Heart left ventricle (tissue), 16 donors: ENCODE measurements around the gene TUT1. TPM values are rescaled to one million over a fixed set of nuclear protein-coding genes. Genes with fewer than 3 reads are reported as not detected.
"Not testable (repeated sequence)": the region's sequence is repeated elsewhere in the genome, so short reads cannot be mapped to it uniquely, and the experiment has no call there.

Experiments
- ATAC-seq, 4 donors: fragments of 200-7000 bp; cut with Tn5 transposase; one replicate each; pipeline ENCODE4 v1.9.1; 2020 to 2022; ENCODE audit warnings: moderate library complexity in 4 of 4, mild to moderate bottlenecking in 3 of 4, moderate number of reproducible peaks in 1 of 4
- DNase-seq, 5 donors: peaks; one replicate each; pipeline ENCODE4 v3.0.0-alpha.2; 2020
- H3K27ac ChIP-seq, 12 donors: fragments of 200-600 bp; sonication (generic) in 4 of 12; one replicate each; pipeline versions ENCODE4 v1.5.0 to v1.8.0; 2016 to 2022; ENCODE audit warnings: mild to moderate bottlenecking in 2 of 12
- H3K27me3 ChIP-seq, 9 donors: fragments of 200-600 bp; sonication (generic) in 2 of 9; one replicate each; pipeline versions ENCODE4 v1.5.1 to v1.8.0; 2016 to 2022; ENCODE audit warnings: mild to moderate bottlenecking in 3 of 9
- H3K36me3 ChIP-seq, 9 donors: fragments of 200-600 bp; sonication (generic) in 2 of 9; one replicate each; pipeline versions ENCODE4 v1.5.0 to v1.8.0; 2018 to 2022; ENCODE audit warnings: mild to moderate bottlenecking in 2 of 9
- H3K4me1 ChIP-seq, 12 donors: fragments of 200-600 bp; sonication (generic) in 4 of 12; one replicate each; pipeline versions ENCODE4 v1.5.0 to v1.8.0; 2016 to 2022; ENCODE audit warnings: mild to moderate bottlenecking in 3 of 12
- H3K4me3 ChIP-seq, 12 donors: fragments of 200-600 bp; sonication (generic) in 4 of 12; one replicate each; pipeline versions ENCODE4 v1.5.0 to v1.8.0; 2017 to 2022; ENCODE audit warnings: mild to moderate bottlenecking in 9 of 12, moderate library complexity in 4 of 12
- H3K9me3 ChIP-seq, 12 donors: fragments of 200-600 bp; sonication (generic) in 4 of 12; one replicate each; pipeline versions ENCODE4 v1.5.0 to v1.8.0; 2016 to 2022; ENCODE audit warnings: mild to moderate bottlenecking in 1 of 12
- CTCF ChIP-seq, 12 donors: fragments of 200-600 bp; sonication (generic) in 4 of 12; IDR thresholded peaks; one replicate each; pipeline versions ENCODE4 v1.5.0 to v1.8.0; 2018 to 2022; ENCODE audit warnings: antibody characterized with exemption in 12 of 12, mild to moderate bottlenecking in 5 of 12
- POLR2A ChIP-seq, 2 donors: fragments of 450-650 bp; IDR thresholded peaks; one replicate each; pipeline ENCODE4 v1.6.1; 2017; ENCODE audit warnings: antibody characterized with exemption in 2 of 2, mild to moderate bottlenecking in 2 of 2, moderate library complexity in 2 of 2
- WGBS, 4 donors: extraction: QIAGEN DNeasy Blood & Tissue Kit in 2 of 4; methylation state at CpG; one replicate each; pipeline versions ENCODE4 v1.1.5 to v1.1.7; 2013 to 2018; 5-methylcytosine and 5-hydroxymethylcytosine counted together
- intact Hi-C, 10 donors: fragments of 100-400 bp; cut with DNase I; formaldehyde crosslinking; loops; one replicate each; pipeline versions ENCODE4 v1.11.1 to v1.14.2; 2022
- polyA plus RNA-seq, 2 donors: library from polyadenylated mRNA; stranded (reverse); fragments of 200-250 nt; gene quantifications; one replicate each; pipeline ENCODE4 v1.2.3, GENCODE V29; 2013
- total RNA-seq, 9 donors: library from RNA; depleted of rRNA in 2 of 9; stranded (reverse); fragments of >200 nt in 2 of 9; fragmentation: NEBNext Ultra II Directional in 3 of 9; extraction: Animal tissue kit (Norgen Biotek cat#: 25700) in 3 of 9; gene quantifications; one replicate each; pipeline versions ENCODE4 v1.1.0 to v1.2.4, GENCODE V29; 2016 to 2023
- donor health status: ischemic (EF 13 %, LVEDD 7.1; RV severe dilation, severe dysfunction).
- donor health status: healthy with polysubstance abuse.
- donor health status: DM: no; HTN: yes; CAD: no.
- donor health status: DM: no; HTN: no; CAD: no.
- donor health status: ischemic (EF 25% LVEDD 6.9; RV normal size, moderate dysfunction).
- donor health status: ischemic (EF 25% LVEDD 5.7; RV mildly dilated, moderate dysfunction).
- donor health status: healthy.
- donor health status: DM: yes; HTN: yes; CAD: no.
- donor health status: ischemic (EF 35%, LVEDD 5.7; RV mildly dilated, moderate dysfunction).
- donor health status: nonischemic (EF 11% LVEDD 7.7; RV severe dilation, severe dysfunction).
- donor health status: DM: yes; HTN: yes; CAD: no.
- donor health status: PGD.
- donor health status: ischemic (EF 29% LVEDD 5.4; RV normal size, mild dysfunction).
- donor health status: nonischemic (EF 23%, LVEDD 6.1; RV moderate dilation, normal function).

Gene TUT1
- total and polyA plus RNA-seq, 11 donors, result 6.3 to 16.3 (median 11.3) TPM

GRCh38 chr11:62553839-62554361, 37.4 kb downstream of the TUT1 start:
- intact Hi-C loops, result no loop called here
- TF ChIP-seq POLR2A (IDR thresholded peaks at IDR 0.05) (no peak), CTCF (IDR thresholded peaks at IDR 0.05) (no peak)
- DNase-seq (peak in 1 of 5 donors; percentile 4), ATAC-seq (no peak)
- Histone ChIP-seq H3K4me3 (peak overlapping the region in 4 of 12 donors; percentile 13 to 32 (median 22)), H3K9me3 (no peaks in the 10 kb centered on the region), H3K36me3 (peaks cover 0 to 16% (median 11%) of the 10 kb centered on the region in 9 donors), H3K27ac (peak overlapping the region; percentile 86 to 98 (median 93)), H3K4me1 (peaks cover 21 to 95% (median 79%) of the 10 kb centered on the region in 12 donors), H3K27me3 (no peaks in the 10 kb centered on the region)
- WGBS, 4 donors, result 76 to 85% (median 81%) methylated on average over 8 of the region's 8 CpGs

GRCh38 chr11:62553080-62553838, 38.1 kb downstream of the TUT1 start:
- Histone ChIP-seq H3K36me3 (peaks cover 0 to 10% (median 4%) of the 10 kb centered on the region in 9 donors), H3K4me1 (peaks cover 21 to 97% (median 85%) of the 10 kb centered on the region in 12 donors), H3K27ac (peak overlapping the region; percentile 86 to 98 (median 93)), H3K4me3 (peak overlapping the region in 10 of 12 donors; percentile 8 to 33 (median 20)), H3K27me3 (no peaks in the 10 kb centered on the region), H3K9me3 (no peaks in the 10 kb centered on the region)
- peak; percentile 79 to 92 (median 88) for DNase-seq
- ATAC-seq, result peak; percentile 74 to 89 (median 85)
- 3 to 15% (median 12%) methylated on average over 7 to 15 of the region's 15 CpGs for WGBS, 4 donors
- intact Hi-C loops, result no loop called here
- TF ChIP-seq CTCF (IDR thresholded peaks at IDR 0.05), result no peak
- TF ChIP-seq POLR2A (IDR thresholded peaks at IDR 0.05), result peak in 1 of 2 donors; percentile 67

GRCh38 chr11:62552485-62553079, 38.7 kb downstream of the TUT1 start:
- peak overlapping the region; percentile 86 to 98 (median 93) for H3K27ac ChIP-seq
- TF ChIP-seq CTCF (IDR thresholded peaks at IDR 0.05), result no peak
- ATAC-seq, result no peak
- no peaks in the 10 kb centered on the region for H3K9me3 ChIP-seq
- DNase-seq, result peak in 1 of 5 donors; percentile 37
- H3K36me3 ChIP-seq, result peaks cover 0 to 3% (median 0%) of the 10 kb centered on the region in 9 donors
- intact Hi-C loops, result no loop called here
- peak overlapping the region in 10 of 12 donors; percentile 8 to 33 (median 20) for H3K4me3 ChIP-seq
- 28 to 39% (median 34%) methylated on average over 4 of the region's 4 CpGs for WGBS, 4 donors
- peaks cover 26 to 99% (median 92%) of the 10 kb centered on the region in 12 donors for H3K4me1 ChIP-seq
- no peaks in the 10 kb centered on the region for H3K27me3 ChIP-seq

- ATAC-seq, H3K9me3 ChIP-seq, H3K4me3 ChIP-seq, intact Hi-C loops, DNase-seq, H3K27me3 ChIP-seq, H3K36me3 ChIP-seq: not testable (repeated sequence)
- H3K27ac ChIP-seq, result peak overlapping the region in 1 of 12 donors; percentile 93
- peaks cover 21 to 83% (median 79%) of the 10 kb centered on the region in 12 donors for H3K4me1 ChIP-seq
- 90 to 99% (median 95%) methylated on average over 2 of the region's 2 CpGs for WGBS, 4 donors
Measured at GRCh38 chr11:62550478-62550877, 40.8 kb downstream of the TUT1 start.
